A549 (cell line): ENCODE measurements around the gene AMMECR1. TPM values are rescaled to one million over a fixed set of nuclear protein-coding genes. Genes with fewer than 3 reads are reported as not detected.
A peak's percentile ranks its signal among the peaks of the same experiment; 100 is the strongest.

Source experiments
- ATAC-seq, 2 experiments: fragments of 200-7000 bp in 1 of 2; fragments of >200 bp in 1 of 2; cut with Nextera tagmentation in 1 of 2; cut with Tn5 transposase in 1 of 2; 3 replicates each; pipeline versions ENCODE4 v1.8.0 to v1.9.1; 2018 to 2020; ENCODE audit warnings: mild to moderate bottlenecking in 1 of 2, moderate library complexity in 1 of 2
- CTCF ChIA-PET: fragments of 300-600 bp; sonication (Branson Sonifier 250); formaldehyde crosslinking; extraction: SDS; loops from one replicate; lab custom pipeline; 2021; ENCODE audit warnings: antibody characterized with exemption, inconsistent platforms; lab: Yijun Ruan, JAX
- POLR2A ChIA-PET: fragments of 350-600 bp; formaldehyde crosslinking; extraction: SDS; loops from one replicate; lab custom pipeline; 2021; ENCODE audit warnings: antibody characterized with exemption, inconsistent platforms; lab: Yijun Ruan, JAX
- DNase-seq, 2 experiments: peaks; one replicate each; pipeline versions ENCODE4 v3.0.0 to v3.0.0-alpha.2; 2011 to 2016; ENCODE audit warnings: low read depth in 1 of 2, low spot score in 1 of 2
- FAIRE-seq: peaks from 2 replicates; lab custom pipeline; 2011; peaks lifted over from hg19 to GRCh38; lab: Jason Lieb, UNC
- H3K27ac ChIP-seq, 2 experiments: fragments of >200 bp; sonication (Bioruptor Twin); formaldehyde crosslinking; 3 replicates each; pipeline ENCODE4 v1.5.1; 2016 to 2017
- H3K4me1 ChIP-seq: fragments of >200 bp; sonication (Bioruptor Twin); formaldehyde crosslinking; 3 replicates; pipeline ENCODE4 v1.6.1; 2016
- H3K4me2 ChIP-seq: fragments of >200 bp; sonication (Bioruptor Twin); formaldehyde crosslinking; 3 replicates; pipeline ENCODE4 v1.6.1; 2016
- H3K4me3 ChIP-seq: fragments of >200 bp; sonication (Bioruptor Twin); formaldehyde crosslinking; 3 replicates; pipeline ENCODE4 v1.5.1; 2016
- H3K9me3 ChIP-seq: fragments of >200 bp; sonication (Bioruptor Twin); formaldehyde crosslinking; 3 replicates; pipeline ENCODE4 v1.6.1; 2016
- CHD2 ChIP-seq: fragments of 150-350 bp; IDR thresholded peaks from 2 replicates; pipeline ENCODE4 v1.6.1; 2014; ENCODE audit warnings: low read length; ENCODE audit not compliant: partially characterized antibody
- CTCF ChIP-seq: fragments of >200 bp; sonication (Bioruptor Twin); formaldehyde crosslinking; IDR thresholded peaks from 3 replicates; pipeline ENCODE4 v1.5.1; 2016
- E2F6 ChIP-seq: IDR thresholded peaks from 2 replicates; pipeline ENCODE4 v1.6.1; 2012; ENCODE audit warnings: low read depth, borderline replicate concordance
- EHF ChIP-seq: fragments of 250-450 bp; sonication (Bioruptor Pico); IDR thresholded peaks from 2 replicates; pipeline ENCODE4 v1.5.0; 2020; ENCODE audit warnings: mild to moderate bottlenecking
- ELK1 ChIP-seq: fragments of 150-350 bp; IDR thresholded peaks from 2 replicates; pipeline ENCODE4 v1.6.1; 2014; ENCODE audit warnings: low read depth, mild to moderate bottlenecking, low read length
- FOSL2 ChIP-seq, 2 experiments: fragments of 450-650 bp in 1 of 2; fragments of >200 bp in 1 of 2; sonication (Bioruptor Twin) in 1 of 2; formaldehyde crosslinking; IDR thresholded peaks; 2 replicates each; pipeline versions ENCODE4 v1.5.0 to v1.6.1; 2016 to 2020; ENCODE audit warnings: mild to moderate bottlenecking in 1 of 2, moderate library complexity in 1 of 2
- HES2 ChIP-seq: fragments of >200 bp; sonication (Bioruptor Twin); formaldehyde crosslinking; IDR thresholded peaks from 2 replicates; pipeline ENCODE4 v1.6.1; 2016
- MAX ChIP-seq: IDR thresholded peaks from 2 replicates; pipeline ENCODE4 v1.6.1; 2012
- PHF8 ChIP-seq: fragments of 200-600 bp; sonication (generic); IDR thresholded peaks from 2 replicates; pipeline ENCODE4 v1.6.1; 2016; ENCODE audit warnings: low read depth, mild to moderate bottlenecking, antibody characterized with exemption, moderate library complexity, borderline replicate concordance
- POLR2A ChIP-seq: IDR thresholded peaks from 2 replicates; pipeline ENCODE4 v1.6.1; 2012; ENCODE audit warnings: mild to moderate bottlenecking, low read length
- RAD21 ChIP-seq, 2 experiments: fragments of >200 bp in 1 of 2; sonication (Bioruptor Twin) in 1 of 2; formaldehyde crosslinking in 1 of 2; IDR thresholded peaks in 1 of 2; conservative IDR thresholded peaks in 1 of 2; 2 replicates in 1 of 2; 3 replicates in 1 of 2; pipeline ENCODE4 v1.6.1; 2012 to 2018; ENCODE audit warnings: inconsistent platforms in 1 of 2
- RCOR1 ChIP-seq: fragments of 150-350 bp; IDR thresholded peaks from 2 replicates; pipeline ENCODE4 v1.6.1; 2014; ENCODE audit warnings: antibody characterized with exemption, low read length, low read depth
- SMC3 ChIP-seq: fragments of >200 bp; sonication (Bioruptor Twin); formaldehyde crosslinking; IDR thresholded peaks from 3 replicates; pipeline ENCODE4 v1.6.1; 2018; ENCODE audit warnings: inconsistent platforms
- USF2 ChIP-seq: fragments of 450-650 bp; IDR thresholded peaks from 2 replicates; pipeline ENCODE4 v1.6.1; 2014; ENCODE audit warnings: antibody characterized with exemption
- WGBS: methylation state at CpG from one replicate; pipeline ENCODE4 v1.1.6; 2017; ENCODE audit errors: missing lambda C conversion rate; 5-methylcytosine and 5-hydroxymethylcytosine counted together
- polyA plus RNA-seq, 4 experiments: library from polyadenylated mRNA; depleted of rRNA in 3 of 4; stranded (reverse); fragments of >200 nt; fragmentation: RNase III in 1 of 4; extraction: RNeasy Plus Mini Kit Qiagen cat#74134 plus additional on column Dnase treatment in 1 of 4; gene quantifications; 2 replicates in 3 of 4; 3 replicates in 1 of 4; pipeline ENCODE4 v1.2.3, GENCODE V29; 2011 to 2017

AMMECR1 gene
- polyA plus RNA-seq, 2 of the 4 experiments (the other 2 are of a cell fraction) = 7.9 to 13.7 TPM

- TF ChIP-seq CHD2 (no peak), FOSL2 (IDR thresholded peaks at IDR 0.05) (no peak), FOSL2 (CRISPR knock-in tag; IDR thresholded peaks at IDR 0.05) (no peak), RCOR1 (no peak), ELK1 (no peak), E2F6 (no peak), HES2 (no peak), EHF (CRISPR knock-in tag) (no peak)
- TF ChIP-seq, all 56 proteins: peak for 0
- FAIRE-seq (no peak), DNase-seq (no peak), ATAC-seq (peak in 1 of 2 experiments; percentile 53; a peak in 3 of 6 replicates)
- ChIA-PET POLR2A (interaction anchor here (1.2 kb wide), 1 partner anchor 259 kb away, joined by 3 read pairs; no protein-coding TSS in a partner anchor), CTCF (interaction anchor here (0.7 to 34.7 kb wide), 12 partner anchors 8 to 254 kb away, joined by 3 to 848 read pairs (median 6); no protein-coding TSS in a partner anchor)
- Histone ChIP-seq H3K27ac (no peak overlapping the region; a peak in 1 of 6 replicates), H3K4me2 (no peak overlapping the region), H3K9me3 (no peaks in the 10 kb centered on the region), H3K4me3 (no peak overlapping the region), H3K4me1 (peaks cover 26% of the 10 kb centered on the region)
- 35% methylated on average over 2 of the region's 2 CpGs for WGBS
Observed at GRCh38 chrX:110159865-110160264, 158.0 kb downstream of the AMMECR1 start.

- H3K4me1 ChIP-seq = peaks cover 32% of the 10 kb centered on the region
- CTCF ChIA-PET = interaction anchor here (1.0 to 34.7 kb wide), 9 partner anchors 9 to 254 kb away, joined by 3 to 848 read pairs (median 7); no protein-coding TSS in a partner anchor
Observed at GRCh38 chrX:110159235-110159634, 158.7 kb downstream of the AMMECR1 start.

GRCh38 chrX:110157444-110157843, 160.4 kb downstream of the AMMECR1 start:
- ChIA-PET POLR2A (no interaction called here), CTCF (interaction anchor here (2.5 to 34.7 kb wide), 3 partner anchors 7 to 256 kb away, joined by 10 to 848 read pairs (median 66); no protein-coding TSS in a partner anchor)
- 48% methylated on average over 1 of the region's 1 CpG for WGBS

More at GRCh38 chrX:110159235-110159634, 158.7 kb downstream of the AMMECR1 start:
- H3K4me2 ChIP-seq = no peak overlapping the region
- POLR2A ChIA-PET = interaction anchor here (1.2 kb wide), 1 partner anchor 259 kb away, joined by 3 read pairs; no protein-coding TSS in a partner anchor
- FAIRE-seq (no peak), DNase-seq (no peak), ATAC-seq (no peak)
- no peak for TF ChIP-seq USF2
- H3K27ac ChIP-seq = no peak overlapping the region
- H3K4me3 ChIP-seq = no peak overlapping the region
- no peaks in the 10 kb centered on the region for H3K9me3 ChIP-seq
- WGBS = 92% methylated on average over 7 of the region's 7 CpGs

GRCh38 chrX:110156167-110156754, 161.6 kb downstream of the AMMECR1 start:
- ChIA-PET POLR2A (no interaction called here), CTCF (interaction anchor here (0.8 to 34.7 kb wide), 7 partner anchors 10 to 257 kb away, joined by 3 to 848 read pairs (median 4); no protein-coding TSS in a partner anchor)
- Histone ChIP-seq H3K4me3 (no peak overlapping the region), H3K4me2 (no peak overlapping the region), H3K9me3 (no peaks in the 10 kb centered on the region), H3K27ac (no peak overlapping the region), H3K4me1 (peaks cover 26% of the 10 kb centered on the region; the same call in 2 of the 3 replicates)
- no peak for TF ChIP-seq POLR2A
- peak; percentile 57 for TF ChIP-seq SMC3
- TF ChIP-seq RAD21 (conservative IDR thresholded peaks at IDR 0.05 in 1 of 2, IDR thresholded peaks at IDR 0.05 in 1 of 2) = peak; percentile 38 to 49; a peak in 4 of 5 replicates
- peak; percentile 58 for TF ChIP-seq CTCF
- DNase-seq (no peak), ATAC-seq (no peak), FAIRE-seq (no peak)
- 55% methylated on average over 6 of the region's 6 CpGs for WGBS

More at GRCh38 chrX:110157444-110157843, 160.4 kb downstream of the AMMECR1 start:
- TF ChIP-seq MAX (no peak), PHF8 (no peak)
- no peak for DNase-seq
- FAIRE-seq = no peak
- Histone ChIP-seq H3K27ac (no peak overlapping the region), H3K4me3 (no peak overlapping the region), H3K4me2 (no peak overlapping the region), H3K9me3 (no peaks in the 10 kb centered on the region), H3K4me1 (peaks cover 26% of the 10 kb centered on the region; the same call in 2 of the 3 replicates)
- no peak for ATAC-seq
